Fibroblast of skin of left quadriceps (primary cell): Measurements from ENCODE around the gene CERK.

Source experiments
- DNase-seq, 2 experiments: peaks; one replicate each; pipeline ENCODE4 v3.0.0-alpha.2; 2013; ENCODE audit warnings: low read depth in 2 of 2

The CERK gene

GRCh38 chr22:46677323-46678002, 60.6 kb downstream of the CERK start:
- no peak for DNase-seq

- no peak for DNase-seq
Measured at GRCh38 chr22:46676881-46677280, 61.2 kb downstream of the CERK start.

- DNase-seq: no peak
Measured at GRCh38 chr22:46676479-46676878, 61.6 kb downstream of the CERK start.

- no peak for DNase-seq
Measured at GRCh38 chr22:46675938-46676337, 62.1 kb downstream of the CERK start.

GRCh38 chr22:46675479-46675878, 62.6 kb downstream of the CERK start:
- no peak for DNase-seq

GRCh38 chr22:46674906-46675305, 63.1 kb downstream of the CERK start:
- no peak for DNase-seq

GRCh38 chr22:46674367-46674781, 63.7 kb downstream of the CERK start:
- DNase-seq: peak in 1 of 2 experiments; percentile 3

GRCh38 chr22:46673662-46674236, 64.3 kb downstream of the CERK start:
- DNase-seq: no peak

GRCh38 chr22:46673205-46673604, 64.8 kb downstream of the CERK start:
- peak in 1 of 2 experiments; percentile 4 for DNase-seq

- DNase-seq: no peak
Measured at GRCh38 chr22:46672731-46673130, 65.3 kb downstream of the CERK start.

GRCh38 chr22:46671824-46672432, 66.1 kb downstream of the CERK start:
- DNase-seq: no peak

GRCh38 chr22:46669201-46669600, 68.9 kb downstream of the CERK start:
- no peak for DNase-seq

GRCh38 chr22:46668116-46668515, 69.9 kb downstream of the CERK start:
- no peak for DNase-seq

GRCh38 chr22:46667245-46667623, 70.8 kb downstream of the CERK start:
- no peak for DNase-seq

- no peak for DNase-seq
Measured at GRCh38 chr22:46666577-46667244, 71.3 kb downstream of the CERK start.

- no peak for DNase-seq
Measured at GRCh38 chr22:46665751-46666280, 72.2 kb downstream of the CERK start.

GRCh38 chr22:46665151-46665695, 72.8 kb downstream of the CERK start:
- DNase-seq: no peak

GRCh38 chr22:46664301-46664855, 73.7 kb downstream of the CERK start:
- DNase-seq: no peak

- no peak for DNase-seq
Measured at GRCh38 chr22:46663436-46664100, 74.5 kb downstream of the CERK start.

- DNase-seq: no peak
Measured at GRCh38 chr22:46663001-46663400, 75.1 kb downstream of the CERK start.

GRCh38 chr22:46662226-46662625, 75.8 kb downstream of the CERK start:
- DNase-seq: no peak
